HG02852 (cell line): ENCODE measurements around the gene RAF1.
"Not testable (repeated sequence)": the region's sequence is repeated elsewhere in the genome, so short reads cannot be mapped to it uniquely, and the experiment has no call there.

Source experiments
- ATAC-seq: cut with Tn5 transposase; IDR thresholded peaks from one replicate; pipeline ENCODE4 v1.9.1; 2021; ENCODE audit warnings: mild to moderate bottlenecking, moderate library complexity; ENCODE audit not compliant: unreplicated experiment

Gene RAF1

DNA sequence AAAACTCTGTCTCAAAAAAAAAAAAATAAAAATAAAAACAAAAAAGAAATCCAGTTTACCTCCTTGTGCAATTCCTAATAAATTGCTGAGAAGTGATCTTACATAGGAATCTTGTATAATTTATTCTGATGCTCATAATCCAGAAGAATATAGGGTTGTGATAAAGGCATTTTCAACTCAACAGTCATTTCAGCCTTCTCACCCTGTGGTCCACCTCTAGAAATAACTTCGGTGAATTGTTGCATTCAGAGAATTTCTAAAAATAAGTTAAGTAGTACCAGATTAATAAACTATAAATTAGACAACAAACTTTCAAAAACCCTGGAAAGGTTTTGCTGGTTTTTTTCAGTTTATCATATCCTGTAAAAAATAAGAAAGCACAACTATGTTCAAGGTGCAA is 20.2 kb downstream of the RAF1 start:
- ATAC-seq, result no peak

DNA sequence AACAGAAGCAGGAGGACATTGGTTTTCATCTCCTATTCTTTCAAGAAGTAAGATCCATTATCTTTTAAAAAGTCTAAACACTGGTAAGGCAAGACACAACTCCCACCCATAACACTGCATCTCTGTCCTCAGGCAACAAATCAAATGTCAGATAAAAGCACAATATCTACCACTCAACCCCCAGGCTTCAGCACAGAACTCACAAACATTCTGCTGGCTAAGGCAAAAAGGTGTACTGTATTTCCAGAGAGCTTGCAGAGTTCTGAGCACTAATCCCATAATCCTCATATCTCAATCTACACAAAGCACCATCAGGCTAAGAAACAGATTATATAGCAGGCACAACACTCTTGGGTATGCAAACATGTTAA is 20.9 kb downstream of the RAF1 start:
- no peak for ATAC-seq

DNA sequence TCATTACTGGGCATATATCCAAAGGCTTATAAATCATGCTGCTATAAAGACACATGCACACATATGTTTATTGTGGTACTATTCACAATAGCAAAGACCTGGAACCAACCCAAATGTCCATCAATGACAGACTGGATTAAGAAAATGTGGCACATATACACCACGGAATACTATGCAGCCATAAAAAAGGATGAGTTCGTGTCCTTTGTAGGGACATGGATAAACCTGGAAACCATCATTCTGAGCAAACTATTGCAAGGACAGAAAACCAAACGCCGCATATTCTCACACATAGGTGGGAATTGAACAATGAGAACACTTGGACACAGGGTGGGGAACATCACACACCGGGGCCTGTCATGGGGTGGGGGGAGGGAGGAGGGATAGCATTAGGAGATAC is 23.1 kb downstream of the RAF1 start:
- not testable (repeated sequence) for ATAC-seq

GRCh38 chr3:12638105-12638504 is 25.8 kb downstream of the RAF1 start:
- no peak for ATAC-seq

GRCh38 chr3:12633108-12633507 is 30.8 kb downstream of the RAF1 start:
- ATAC-seq, result no peak

DNA sequence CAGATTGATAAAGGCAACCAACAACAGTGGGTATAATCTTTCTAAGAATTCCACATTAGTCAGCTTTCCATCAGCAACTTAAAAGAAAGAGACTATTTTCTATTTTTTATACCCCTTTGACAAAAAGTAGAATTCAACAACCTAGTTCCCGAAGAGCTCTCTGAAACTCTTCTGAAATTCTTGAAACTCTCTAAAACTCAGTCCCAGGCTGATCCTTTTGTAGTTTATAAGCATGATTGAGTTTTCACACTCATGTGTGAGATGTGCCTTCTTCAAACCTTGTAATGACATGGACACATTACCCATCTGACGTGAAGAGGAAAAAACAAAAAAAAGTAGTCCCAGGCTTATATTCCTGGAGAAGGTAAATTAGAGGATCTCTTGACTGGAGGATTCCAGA is 31.4 kb downstream of the RAF1 start:
- ATAC-seq, result no peak

GRCh38 chr3:12630843-12631242 is 33.1 kb downstream of the RAF1 start:
- not testable (repeated sequence) for ATAC-seq

- ATAC-seq, result no peak
Measured at GRCh38 chr3:12630292-12630691, 33.6 kb downstream of the RAF1 start.

GRCh38 chr3:12629560-12629959 is 34.4 kb downstream of the RAF1 start:
- no peak for ATAC-seq

DNA sequence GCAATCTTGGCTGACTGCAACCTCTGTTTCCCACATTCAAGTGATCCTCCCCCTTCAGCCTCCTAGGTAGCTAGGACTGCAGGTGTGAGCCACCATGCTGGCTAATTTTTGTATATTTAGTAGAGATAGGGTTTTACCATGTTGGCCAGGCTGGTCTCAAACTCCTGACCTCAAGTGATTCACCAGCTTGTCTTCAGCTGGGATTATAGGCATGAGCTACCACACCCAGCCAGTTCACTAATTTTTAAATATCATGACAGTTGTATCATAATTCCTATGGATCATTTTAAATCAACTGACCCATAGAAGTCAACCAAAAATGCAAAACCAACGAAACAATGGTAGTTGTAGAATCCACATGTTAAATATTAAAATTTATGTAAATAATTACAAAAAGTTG is 35.1 kb downstream of the RAF1 start:
- ATAC-seq, result no peak

GRCh38 chr3:12627370-12627769 is 36.5 kb downstream of the RAF1 start:
- ATAC-seq, result no peak

DNA sequence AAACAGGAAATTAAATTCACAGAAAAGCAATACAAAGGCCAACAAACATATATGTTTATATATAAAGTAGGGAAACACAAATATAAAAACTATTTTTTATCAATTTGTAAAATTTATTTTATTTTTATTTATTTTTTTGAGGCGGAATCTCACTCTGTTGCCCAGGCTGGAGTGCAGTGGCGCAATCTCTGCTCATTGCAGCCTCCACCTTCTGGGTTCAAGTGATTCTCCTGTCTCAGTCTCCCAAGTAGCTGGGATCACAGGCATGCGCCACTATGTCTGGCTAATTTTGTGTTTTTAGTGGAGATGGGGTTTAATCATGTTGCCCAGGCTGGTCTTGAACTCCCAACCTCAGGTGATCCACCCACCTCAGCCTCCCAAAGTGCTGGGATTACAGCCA is 39.0 kb downstream of the RAF1 start:
- not testable (repeated sequence) for ATAC-seq

- no peak for ATAC-seq
Measured at GRCh38 chr3:12624056-12624455, 39.9 kb downstream of the RAF1 start.

- no peak for ATAC-seq
Measured at GRCh38 chr3:12622335-12622734, 41.6 kb downstream of the RAF1 start.

GRCh38 chr3:12620729-12621128 is 43.2 kb downstream of the RAF1 start:
- ATAC-seq, result no peak

- no peak for ATAC-seq
Measured at GRCh38 chr3:12620305-12620704, 43.6 kb downstream of the RAF1 start.

DNA sequence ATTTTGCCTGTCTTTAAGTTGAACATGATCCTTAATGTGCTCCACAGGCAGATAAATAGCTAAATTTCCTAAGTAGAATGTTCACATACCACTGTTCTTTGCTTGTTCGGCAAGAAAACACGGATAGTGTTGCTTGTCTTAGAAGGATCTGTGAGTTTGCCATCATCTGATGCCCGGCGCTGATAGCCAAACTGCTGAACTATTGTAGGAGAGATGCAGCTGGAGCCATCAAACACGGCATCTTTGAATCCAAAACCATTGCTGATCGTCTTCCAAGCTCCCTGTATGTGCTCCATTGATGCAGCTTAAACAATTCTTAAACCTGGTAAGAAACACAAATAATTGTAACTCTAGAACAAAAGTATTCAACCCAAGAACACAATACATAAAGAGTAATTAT is 45.5 kb downstream of the RAF1 start:
- no peak for ATAC-seq

DNA sequence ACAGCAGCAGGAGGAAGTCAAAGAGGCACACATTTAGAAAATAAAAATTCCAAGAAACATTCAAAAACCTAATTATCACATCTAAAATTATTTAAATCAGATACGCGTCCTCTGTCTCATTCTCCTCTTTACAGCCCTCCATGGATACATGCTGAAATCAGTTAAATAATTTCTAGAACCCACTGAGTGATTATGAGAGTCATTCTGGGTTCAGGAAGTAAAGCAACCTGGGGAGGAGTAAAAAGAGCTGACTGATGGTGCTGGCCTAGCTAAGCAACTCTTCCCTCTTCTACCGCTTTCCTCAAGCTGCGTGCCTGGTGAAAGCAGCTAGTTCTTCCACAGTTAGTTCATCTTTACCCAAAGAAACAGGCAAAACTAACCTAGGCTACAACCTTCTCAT is 48.7 kb downstream of the RAF1 start:
- no peak for ATAC-seq

DNA sequence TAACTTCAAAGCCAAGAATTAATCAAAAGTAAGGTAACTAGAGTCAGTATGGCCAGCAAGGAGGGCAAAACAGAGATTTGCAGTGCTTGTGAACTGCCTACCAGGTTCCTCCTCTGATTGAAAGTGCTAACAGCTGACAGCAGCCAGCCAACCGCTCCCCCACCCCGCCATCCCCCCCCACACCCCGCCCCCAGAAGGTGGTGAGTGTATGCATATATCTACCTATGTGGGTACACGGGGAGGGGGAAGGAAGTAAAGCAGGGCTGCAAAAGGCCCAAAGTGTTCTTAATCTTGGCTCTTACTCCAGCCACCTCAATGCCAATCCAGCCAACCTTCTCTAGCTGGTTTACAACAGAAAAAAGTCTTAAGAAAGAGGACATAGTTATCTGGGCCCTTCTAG is 50.7 kb downstream of the RAF1 start:
- no peak for ATAC-seq

GRCh38 chr3:12612514-12613226 is 51.2 kb downstream of the RAF1 start:
- ATAC-seq, result no peak

- ATAC-seq, result no peak
Measured at GRCh38 chr3:12611117-12611516, 52.8 kb downstream of the RAF1 start.

GRCh38 chr3:12608376-12608775 is 55.5 kb downstream of the RAF1 start:
- no peak for ATAC-seq

- ATAC-seq, result no peak
Measured at GRCh38 chr3:12603969-12604368, 59.9 kb downstream of the RAF1 start.
